Measurements from ENCODE around the gene COL9A3. TPM values are rescaled to one million over a fixed set of nuclear protein-coding genes. Genes with fewer than 3 reads are reported as not detected.
A peak's percentile ranks its signal among the peaks of the same experiment; 100 is the strongest.
"Not testable (repeated sequence)": the region's sequence is repeated elsewhere in the genome, so short reads cannot be mapped to it uniquely, and the experiment has no call there.

Gene COL9A3
- total RNA-seq, 1 donor from 2014 or later: 10.5 TPM

DNA sequence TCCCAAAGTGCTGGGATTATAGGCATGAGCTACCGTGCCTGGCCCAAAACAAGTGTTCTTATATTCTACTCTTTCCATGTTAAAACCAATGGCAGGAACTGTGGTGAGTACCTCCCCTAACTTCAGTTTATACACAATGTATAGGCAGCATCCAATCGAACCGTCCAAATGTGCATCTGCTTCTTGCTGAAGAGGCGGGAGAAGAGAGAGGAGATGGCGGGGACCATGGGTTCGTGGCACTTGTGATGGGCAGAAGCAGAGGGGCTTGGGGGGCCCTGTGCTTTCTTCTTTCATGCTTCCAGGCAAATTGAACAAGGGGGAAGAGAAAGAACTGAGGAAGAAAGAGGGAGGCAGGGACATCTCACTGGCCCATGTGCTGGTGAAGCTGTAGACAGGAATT, 56.0 kb downstream of the COL9A3 start:
- no peak overlapping the region for H3K27ac Mint-ChIP-seq
- H3K4me3 Mint-ChIP-seq: no peak overlapping the region
- no peaks in the 10 kb centered on the region for H3K27me3 ChIP-seq
- peaks cover 31% of the 10 kb centered on the region for H3F3A ChIP-seq (ENCODE audit: low read depth)
- H3K36me3 Mint-ChIP-seq: no peaks in the 10 kb centered on the region
- no peak overlapping the region for H3K4me2 ChIP-seq
- H3K9me3 ChIP-seq (ENCODE audit: low read depth): no peaks in the 10 kb centered on the region
- TF ChIP-seq EZH2 (IDR thresholded peaks at IDR 0.05) (no peak), EZH2phosphoT487 (IDR thresholded peaks at IDR 0.05) (no peak)
- TF ChIP-seq, protein P1, sequence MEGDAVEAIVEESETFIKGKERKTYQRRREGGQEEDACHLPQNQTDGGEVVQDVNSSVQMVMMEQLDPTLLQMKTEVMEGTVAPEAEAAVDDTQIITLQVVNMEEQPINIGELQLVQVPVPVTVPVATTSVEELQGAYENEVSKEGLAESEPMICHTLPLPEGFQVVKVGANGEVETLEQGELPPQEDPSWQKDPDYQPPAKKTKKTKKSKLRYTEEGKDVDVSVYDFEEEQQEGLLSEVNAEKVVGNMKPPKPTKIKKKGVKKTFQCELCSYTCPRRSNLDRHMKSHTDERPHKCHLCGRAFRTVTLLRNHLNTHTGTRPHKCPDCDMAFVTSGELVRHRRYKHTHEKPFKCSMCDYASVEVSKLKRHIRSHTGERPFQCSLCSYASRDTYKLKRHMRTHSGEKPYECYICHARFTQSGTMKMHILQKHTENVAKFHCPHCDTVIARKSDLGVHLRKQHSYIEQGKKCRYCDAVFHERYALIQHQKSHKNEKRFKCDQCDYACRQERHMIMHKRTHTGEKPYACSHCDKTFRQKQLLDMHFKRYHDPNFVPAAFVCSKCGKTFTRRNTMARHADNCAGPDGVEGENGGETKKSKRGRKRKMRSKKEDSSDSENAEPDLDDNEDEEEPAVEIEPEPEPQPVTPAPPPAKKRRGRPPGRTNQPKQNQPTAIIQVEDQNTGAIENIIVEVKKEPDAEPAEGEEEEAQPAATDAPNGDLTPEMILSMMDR (IDR thresholded peaks at IDR 0.05): no peak
- H3K4me1 ChIP-seq: peaks cover 5% of the 10 kb centered on the region
- H3K36me3 ChIP-seq: no peaks in the 10 kb centered on the region
- no peak for DNase-seq (ENCODE audit: low spot score)
- H3K79me2 ChIP-seq (ENCODE audit: low read depth): no peaks in the 10 kb centered on the region
- H3K27ac ChIP-seq: no peak overlapping the region
- peaks cover 14% of the 10 kb centered on the region for H3K9me3 Mint-ChIP-seq
- peaks cover 22% of the 10 kb centered on the region for H3K4me1 Mint-ChIP-seq
- H3K4me3 ChIP-seq: no peak overlapping the region
- no peaks in the 10 kb centered on the region for H4K20me1 ChIP-seq (ENCODE audit: low read depth)
- H3K27me3 Mint-ChIP-seq (ENCODE audit: insufficient read depth, low read depth): peaks cover 13% of the 10 kb centered on the region
- no peak overlapping the region for H3K9ac ChIP-seq
- no peak overlapping the region for H2AFZ ChIP-seq (replicated peaks)

DNA sequence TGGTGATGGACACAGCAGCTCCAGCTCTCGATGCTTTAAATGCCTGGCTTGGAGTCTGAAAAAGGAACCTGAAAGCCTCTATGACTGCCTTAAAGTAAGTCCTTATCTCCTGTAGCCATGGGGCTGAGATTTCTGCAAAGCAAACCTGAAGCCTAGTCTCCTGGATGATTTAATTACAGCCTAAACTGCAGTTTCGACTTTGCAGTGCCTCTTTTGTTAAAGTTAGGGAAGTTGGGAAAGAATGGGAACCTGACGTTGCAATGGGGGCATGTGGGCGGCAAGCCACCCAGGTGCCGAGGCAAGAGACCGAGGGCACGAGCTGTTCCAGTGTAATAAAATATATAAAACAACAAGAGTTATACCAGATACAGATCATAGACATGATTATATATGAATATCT, 56.4 kb downstream of the COL9A3 start:
- Mint-ChIP-seq H3K27ac (no peak overlapping the region), H3K36me3 (no peaks in the 10 kb centered on the region), H3K4me1 (peaks cover 22% of the 10 kb centered on the region), H3K9me3 (peaks cover 14% of the 10 kb centered on the region), H3K4me3 (no peak overlapping the region), H3K27me3 (ENCODE audit: insufficient read depth, low read depth) (peaks cover 13% of the 10 kb centered on the region)
- TF ChIP-seq, protein P1 (IDR thresholded peaks at IDR 0.05): no peak
- no peaks in the 10 kb centered on the region for H3K36me3 ChIP-seq
- no peaks in the 10 kb centered on the region for H4K20me1 ChIP-seq (ENCODE audit: low read depth)
- no peak overlapping the region for H2AFZ ChIP-seq (replicated peaks)
- no peaks in the 10 kb centered on the region for H3K9me3 ChIP-seq (ENCODE audit: low read depth)
- H3K4me2 ChIP-seq: no peak overlapping the region
- H3F3A ChIP-seq (ENCODE audit: low read depth): peaks cover 34% of the 10 kb centered on the region
- H3K4me1 ChIP-seq: peaks cover 6% of the 10 kb centered on the region
- no peak overlapping the region for H3K27ac ChIP-seq
- H3K9ac ChIP-seq: no peak overlapping the region
- H3K27me3 ChIP-seq: no peaks in the 10 kb centered on the region
- no peak for DNase-seq (ENCODE audit: low spot score)
- no peaks in the 10 kb centered on the region for H3K79me2 ChIP-seq (ENCODE audit: low read depth)
- H3K4me3 ChIP-seq: no peak overlapping the region

DNA sequence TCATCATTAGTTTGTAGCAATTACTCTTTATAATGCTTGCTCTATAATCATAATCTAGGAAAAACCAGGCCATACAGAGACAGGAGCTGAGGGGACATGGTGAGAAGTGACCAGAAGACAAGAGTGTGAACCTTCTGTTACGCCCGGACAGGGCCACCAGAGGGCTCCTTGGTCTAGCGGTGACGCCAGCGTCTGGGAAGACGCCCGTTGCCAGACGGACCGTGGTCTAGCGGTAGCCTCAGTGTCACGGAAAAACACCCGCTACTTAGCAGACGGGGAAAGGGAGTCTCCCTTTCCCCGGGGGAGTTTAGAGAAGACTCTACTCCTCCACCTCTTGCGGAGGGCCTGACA, 56.8 kb downstream of the COL9A3 start:
- not testable (repeated sequence) for H3K36me3 Mint-ChIP-seq; H3K9ac ChIP-seq; H3K4me2 ChIP-seq; H3K36me3 ChIP-seq; H3K4me3 Mint-ChIP-seq; H4K20me1 ChIP-seq (ENCODE audit: low read depth); H3K9me3 ChIP-seq (ENCODE audit: low read depth); H3K79me2 ChIP-seq (ENCODE audit: low read depth); H3K4me3 ChIP-seq; H2AFZ ChIP-seq (replicated peaks); H3K4me1 ChIP-seq; H3K27ac ChIP-seq; H3K27ac Mint-ChIP-seq; H3K27me3 ChIP-seq
- TF ChIP-seq, protein P1 (IDR thresholded peaks at IDR 0.05): peak; percentile 63
- peaks cover 12% of the 10 kb centered on the region for H3K27me3 Mint-ChIP-seq (ENCODE audit: insufficient read depth, low read depth)
- peaks cover 38% of the 10 kb centered on the region for H3F3A ChIP-seq (ENCODE audit: low read depth)
- peaks cover 12% of the 10 kb centered on the region for H3K9me3 Mint-ChIP-seq
- DNase-seq (ENCODE audit: low spot score): peak; percentile 69
- peaks cover 25% of the 10 kb centered on the region for H3K4me1 Mint-ChIP-seq

DNA sequence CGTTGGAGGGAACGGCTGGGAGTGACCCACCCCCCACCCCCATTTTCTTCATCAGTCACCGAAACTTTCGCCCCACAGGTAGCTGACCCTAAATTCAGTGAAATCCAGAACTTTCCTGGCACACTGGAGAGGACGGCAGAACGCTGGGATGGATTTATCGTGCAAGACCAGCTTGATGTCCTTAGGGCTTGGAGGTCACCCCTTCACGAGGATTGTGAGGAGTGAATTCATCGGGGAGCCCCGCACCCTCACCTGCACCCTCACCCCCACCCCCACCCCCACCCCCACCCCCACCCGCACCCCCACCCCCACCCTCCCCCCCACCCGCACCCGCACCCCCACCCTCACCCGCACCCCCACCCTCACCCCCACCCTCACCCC, 58.1 kb downstream of the COL9A3 start:
- peaks cover 10% of the 10 kb centered on the region for H3K9me3 Mint-ChIP-seq
- no peak overlapping the region for H3K4me3 Mint-ChIP-seq
- DNase-seq (ENCODE audit: low spot score): no peak

More for the DNA sequence above, 58.1 kb downstream of the COL9A3 start:
- peaks cover 26% of the 10 kb centered on the region for H3K4me1 Mint-ChIP-seq
- Histone ChIP-seq H3K9me3 (ENCODE audit: low read depth) (no peaks in the 10 kb centered on the region), H3K9ac (no peak overlapping the region), H3K36me3 (no peaks in the 10 kb centered on the region), H2AFZ (replicated peaks) (no peak overlapping the region), H4K20me1 (ENCODE audit: low read depth) (no peaks in the 10 kb centered on the region), H3F3A (ENCODE audit: low read depth) (peaks cover 40% of the 10 kb centered on the region), H3K4me2 (no peak overlapping the region), H3K4me3 (no peak overlapping the region), H3K27ac (no peak overlapping the region), H3K4me1 (peaks cover 14% of the 10 kb centered on the region), H3K27me3 (peaks cover 3% of the 10 kb centered on the region), H3K79me2 (ENCODE audit: low read depth) (no peaks in the 10 kb centered on the region)
- TF ChIP-seq EZH2 (IDR thresholded peaks at IDR 0.05) (no peak), EZH2phosphoT487 (IDR thresholded peaks at IDR 0.05) (no peak)
- TF ChIP-seq, protein P1 (IDR thresholded peaks at IDR 0.05): no peak
- peaks cover 11% of the 10 kb centered on the region for H3K27me3 Mint-ChIP-seq (ENCODE audit: insufficient read depth, low read depth)
- no peak overlapping the region for H3K27ac Mint-ChIP-seq
- no peaks in the 10 kb centered on the region for H3K36me3 Mint-ChIP-seq

All from neural progenitor cell (in vitro differentiated cells).